ENCODE measurements around the gene IFI35. TPM values are rescaled to one million over a fixed set of nuclear protein-coding genes. Genes with fewer than 3 reads are reported as not detected.

The IFI35 gene
- total RNA-seq, 1 experiment from 2014 or later: 4.7 TPM

- TF ChIP-seq ZNF532 (CRISPR knock-in tag; IDR thresholded peaks at IDR 0.05; ENCODE audit: borderline replicate concordance): no peak
- no peak for TF ChIP-seq CBFB (CRISPR knock-in tag; IDR thresholded peaks at IDR 0.05; ENCODE audit: low read depth)
- TF ChIP-seq, protein P1, sequence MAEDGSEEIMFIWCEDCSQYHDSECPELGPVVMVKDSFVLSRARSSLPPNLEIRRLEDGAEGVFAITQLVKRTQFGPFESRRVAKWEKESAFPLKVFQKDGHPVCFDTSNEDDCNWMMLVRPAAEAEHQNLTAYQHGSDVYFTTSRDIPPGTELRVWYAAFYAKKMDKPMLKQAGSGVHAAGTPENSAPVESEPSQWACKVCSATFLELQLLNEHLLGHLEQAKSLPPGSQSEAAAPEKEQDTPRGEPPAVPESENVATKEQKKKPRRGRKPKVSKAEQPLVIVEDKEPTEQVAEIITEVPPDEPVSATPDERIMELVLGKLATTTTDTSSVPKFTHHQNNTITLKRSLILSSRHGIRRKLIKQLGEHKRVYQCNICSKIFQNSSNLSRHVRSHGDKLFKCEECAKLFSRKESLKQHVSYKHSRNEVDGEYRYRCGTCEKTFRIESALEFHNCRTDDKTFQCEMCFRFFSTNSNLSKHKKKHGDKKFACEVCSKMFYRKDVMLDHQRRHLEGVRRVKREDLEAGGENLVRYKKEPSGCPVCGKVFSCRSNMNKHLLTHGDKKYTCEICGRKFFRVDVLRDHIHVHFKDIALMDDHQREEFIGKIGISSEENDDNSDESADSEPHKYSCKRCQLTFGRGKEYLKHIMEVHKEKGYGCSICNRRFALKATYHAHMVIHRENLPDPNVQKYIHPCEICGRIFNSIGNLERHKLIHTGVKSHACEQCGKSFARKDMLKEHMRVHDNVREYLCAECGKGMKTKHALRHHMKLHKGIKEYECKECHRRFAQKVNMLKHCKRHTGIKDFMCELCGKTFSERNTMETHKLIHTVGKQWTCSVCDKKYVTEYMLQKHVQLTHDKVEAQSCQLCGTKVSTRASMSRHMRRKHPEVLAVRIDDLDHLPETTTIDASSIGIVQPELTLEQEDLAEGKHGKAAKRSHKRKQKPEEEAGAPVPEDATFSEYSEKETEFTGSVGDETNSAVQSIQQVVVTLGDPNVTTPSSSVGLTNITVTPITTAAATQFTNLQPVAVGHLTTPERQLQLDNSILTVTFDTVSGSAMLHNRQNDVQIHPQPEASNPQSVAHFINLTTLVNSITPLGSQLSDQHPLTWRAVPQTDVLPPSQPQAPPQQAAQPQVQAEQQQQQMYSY (CRISPR knock-in tag; IDR thresholded peaks at IDR 0.05): no peak
- TF ChIP-seq TP53 (CRISPR knock-in tag; IDR thresholded peaks at IDR 0.05): no peak
- TF ChIP-seq CDX4 (CRISPR knock-in tag; IDR thresholded peaks at IDR 0.05; ENCODE audit: borderline replicate concordance): no peak
- TF ChIP-seq ZBTB21 (CRISPR knock-in tag; IDR thresholded peaks at IDR 0.05; ENCODE audit: borderline replicate concordance): no peak
- no peak for TF ChIP-seq RELA (CRISPR knock-in tag; IDR thresholded peaks at IDR 0.05; ENCODE audit: borderline replicate concordance)
- no peak for TF ChIP-seq GTF2I (CRISPR knock-in tag; conservative IDR thresholded peaks at IDR 0.05)
- TF ChIP-seq SMAD3 (CRISPR knock-in tag; IDR thresholded peaks at IDR 0.05; ENCODE audit: borderline replicate concordance): no peak
- TF ChIP-seq, protein P2, sequence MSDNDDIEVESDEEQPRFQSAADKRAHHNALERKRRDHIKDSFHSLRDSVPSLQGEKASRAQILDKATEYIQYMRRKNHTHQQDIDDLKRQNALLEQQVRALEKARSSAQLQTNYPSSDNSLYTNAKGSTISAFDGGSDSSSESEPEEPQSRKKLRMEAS (CRISPR knock-in tag; IDR thresholded peaks at IDR 0.05): no peak
- TF ChIP-seq ZNF263 (CRISPR knock-in tag; IDR thresholded peaks at IDR 0.05; ENCODE audit: low read depth): no peak
Observed at GRCh38 chr17:43030137-43030767, 23.7 kb downstream of the IFI35 start (continued).

DNA sequence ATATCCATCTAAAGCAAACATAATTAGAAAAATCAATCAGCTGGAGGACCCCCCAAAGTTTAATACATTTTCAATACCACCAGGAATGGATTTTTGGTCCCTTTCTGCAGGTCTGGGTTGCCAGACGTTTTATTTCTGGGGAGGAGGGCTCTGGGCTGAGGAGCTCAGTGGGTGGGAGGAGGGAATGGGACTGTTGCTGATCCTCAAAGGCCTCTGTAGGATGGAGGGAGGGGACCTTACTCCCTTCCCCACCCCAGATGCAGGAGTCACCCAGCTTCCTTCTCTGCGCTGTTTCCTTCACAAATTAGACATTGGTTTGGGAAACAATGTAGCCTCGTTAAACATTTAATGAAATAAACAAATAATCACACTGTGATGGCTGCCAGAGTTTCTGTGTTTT lies 25.1 kb downstream of the IFI35 start:
- Mint-ChIP-seq H3K36me3 (peaks cover 9% of the 10 kb centered on the region), H3K4me3 (no peak overlapping the region), H3K27ac (peak overlapping the region; percentile 65), H3K9me3 (no peaks in the 10 kb centered on the region), H3K27me3 (ENCODE audit: low read depth) (peaks cover 3% of the 10 kb centered on the region; the same call in 1 of the 2 replicates), H3K4me1 (peaks cover 77% of the 10 kb centered on the region)
- CTCF ChIA-PET: interaction anchor here (1.2 kb wide), 1 partner anchor 34 kb away, joined by 3 read pairs; the partner anchor contains the start of gene RPL27
- ATAC-seq: no peak
- no peak for TF ChIP-seq TP53 (CRISPR knock-in tag; IDR thresholded peaks at IDR 0.05)
- no peak for TF ChIP-seq ZNF532 (CRISPR knock-in tag; IDR thresholded peaks at IDR 0.05; ENCODE audit: borderline replicate concordance)
- TF ChIP-seq ZNF425 (CRISPR knock-in tag; conservative IDR thresholded peaks at IDR 0.05): no peak
- DNase-seq (ENCODE audit: low spot score): no peak
- POLR2A ChIA-PET: interaction anchor here (0.7 to 1.4 kb wide), 3 partner anchors 10 to 1510 kb away, joined by 3 to 4 read pairs (median 3); partner anchors contain the start of gene VAT1

All from WTC11 (cell line).